SU-DHL-6 (cell line): ENCODE measurements around the gene RWDD4.

Experiments
- H2AFZ ChIP-seq: fragments of 200-600 bp; sonication (generic); 2 replicates; pipeline ENCODE4 v1.6.1; 2014; ENCODE audit warnings: low read depth, mild to moderate bottlenecking, moderate library complexity, mixed read lengths, antibody characterized with exemption, low read length; ENCODE audit not compliant: severe bottlenecking
- H3F3A ChIP-seq: fragments of 200-600 bp; shearing (Covaris generic); 2 replicates; pipeline ENCODE4 v1.6.0; 2016; ENCODE audit warnings: antibody characterized with exemption, mild to moderate bottlenecking; ENCODE audit not compliant: insufficient read depth
- H3K27ac ChIP-seq: fragments of 200-600 bp; sonication (generic); 2 replicates; pipeline ENCODE4 v1.5.1; 2016; ENCODE audit warnings: low read depth, mild to moderate bottlenecking, low read length, moderate library complexity, mixed read lengths
- H3K27me3 ChIP-seq: fragments of 200-600 bp; sonication (generic), shearing (Covaris generic); 2 replicates; pipeline ENCODE4 v1.6.0; 2014; ENCODE audit warnings: mild to moderate bottlenecking, low read length
- H3K36me3 ChIP-seq: fragments of 200-600 bp; sonication (generic); 2 replicates; pipeline ENCODE4 v1.6.1; 2014; ENCODE audit warnings: mild to moderate bottlenecking, low read length, mixed read lengths
- H3K4me2 ChIP-seq: fragments of 300-600, 200-600 bp; shearing (Covaris generic), sonication (generic); 2 replicates; pipeline ENCODE4 v1.6.0; 2014; ENCODE audit warnings: low read length, low read depth, mild to moderate bottlenecking; ENCODE audit not compliant: poor library complexity, severe bottlenecking
- H3K4me3 ChIP-seq: fragments of 200-600 bp; sonication (generic); 2 replicates; pipeline ENCODE4 v1.5.1; 2014; ENCODE audit warnings: antibody characterized with exemption, low read length, mild to moderate bottlenecking, mixed read lengths; ENCODE audit not compliant: insufficient read depth, poor library complexity, severe bottlenecking
- H3K79me2 ChIP-seq: fragments of 200-600 bp; sonication (generic); 2 replicates; pipeline ENCODE4 v1.6.1; 2014; ENCODE audit warnings: mild to moderate bottlenecking, low read length, moderate library complexity; ENCODE audit not compliant: insufficient read depth
- H3K9ac ChIP-seq: fragments of 200-600 bp; sonication (generic); 2 replicates; pipeline ENCODE4 v1.7.0; 2014; ENCODE audit warnings: mild to moderate bottlenecking, low read length
- H3K9me2 ChIP-seq: fragments of 200-600 bp; sonication (generic); replicated peaks from 2 replicates; pipeline ENCODE4 v1.6.1; 2014; ENCODE audit warnings: low read length; ENCODE audit not compliant: insufficient read depth
- H3K9me3 ChIP-seq: fragments of 200-600 bp; sonication (generic); 2 replicates; pipeline ENCODE4 v1.6.1; 2014; ENCODE audit warnings: low read length, mixed read lengths; ENCODE audit not compliant: insufficient read depth
- H4K20me1 ChIP-seq: fragments of 200-600 bp; sonication (generic); 2 replicates; pipeline ENCODE4 v1.6.1; 2014; ENCODE audit warnings: low read depth, mild to moderate bottlenecking, antibody characterized with exemption, low read length, moderate library complexity, mixed read lengths
- EZH2phosphoT487 ChIP-seq: fragments of 200-600 bp; sonication (generic), shearing (Covaris generic); conservative IDR thresholded peaks from 2 replicates; pipeline ENCODE4 v1.6.1; 2018; ENCODE audit warnings: mild to moderate bottlenecking, antibody characterized with exemption, low read length, moderate library complexity, mixed read lengths
- TF ChIP-seq, protein P1 (sequence below): fragments of 200-600 bp; sonication (generic); IDR thresholded peaks from one replicate; pipeline ENCODE4 v1.5.1; 2017; ENCODE audit warnings: antibody characterized with exemption, mild to moderate bottlenecking, low read length, moderate library complexity; ENCODE audit not compliant: insufficient read depth, poor library complexity, severe bottlenecking

The RWDD4 gene

GRCh38 chr4:183636503-183636902 lies 22.5 kb downstream of the RWDD4 start:
- Histone ChIP-seq H2AFZ (no peak overlapping the region), H3K27ac (no peak overlapping the region)

DNA sequence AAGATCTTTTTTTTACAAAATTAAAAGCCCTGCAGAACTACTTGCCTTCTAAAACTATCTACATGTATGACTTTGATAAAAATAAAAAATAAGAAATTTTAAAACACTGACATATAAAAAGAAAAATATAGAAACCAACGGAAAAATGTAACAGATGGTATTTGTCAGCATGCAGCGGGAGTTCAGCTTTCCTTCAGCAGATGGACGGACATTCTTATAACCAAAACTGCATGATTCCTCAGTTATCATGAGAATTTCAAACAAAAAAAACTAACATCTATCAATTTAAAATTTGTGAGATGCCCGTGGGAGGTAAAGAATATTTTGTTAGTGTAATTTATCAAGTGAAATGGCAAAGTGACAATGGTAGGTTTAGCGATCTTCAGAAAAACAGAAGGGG lies 23.2 kb downstream of the RWDD4 start:
- H3K4me2 ChIP-seq, result no peak overlapping the region
- H3K9me3 ChIP-seq, result no peaks in the 10 kb centered on the region
- TF ChIP-seq, protein P1, sequence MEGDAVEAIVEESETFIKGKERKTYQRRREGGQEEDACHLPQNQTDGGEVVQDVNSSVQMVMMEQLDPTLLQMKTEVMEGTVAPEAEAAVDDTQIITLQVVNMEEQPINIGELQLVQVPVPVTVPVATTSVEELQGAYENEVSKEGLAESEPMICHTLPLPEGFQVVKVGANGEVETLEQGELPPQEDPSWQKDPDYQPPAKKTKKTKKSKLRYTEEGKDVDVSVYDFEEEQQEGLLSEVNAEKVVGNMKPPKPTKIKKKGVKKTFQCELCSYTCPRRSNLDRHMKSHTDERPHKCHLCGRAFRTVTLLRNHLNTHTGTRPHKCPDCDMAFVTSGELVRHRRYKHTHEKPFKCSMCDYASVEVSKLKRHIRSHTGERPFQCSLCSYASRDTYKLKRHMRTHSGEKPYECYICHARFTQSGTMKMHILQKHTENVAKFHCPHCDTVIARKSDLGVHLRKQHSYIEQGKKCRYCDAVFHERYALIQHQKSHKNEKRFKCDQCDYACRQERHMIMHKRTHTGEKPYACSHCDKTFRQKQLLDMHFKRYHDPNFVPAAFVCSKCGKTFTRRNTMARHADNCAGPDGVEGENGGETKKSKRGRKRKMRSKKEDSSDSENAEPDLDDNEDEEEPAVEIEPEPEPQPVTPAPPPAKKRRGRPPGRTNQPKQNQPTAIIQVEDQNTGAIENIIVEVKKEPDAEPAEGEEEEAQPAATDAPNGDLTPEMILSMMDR, result no peak
- TF ChIP-seq EZH2phosphoT487, result no peak
- no peaks in the 10 kb centered on the region for H3K9me2 ChIP-seq
- no peaks in the 10 kb centered on the region for H3K27me3 ChIP-seq
- no peaks in the 10 kb centered on the region for H4K20me1 ChIP-seq
- H3K27ac ChIP-seq, result no peak overlapping the region
- H3K36me3 ChIP-seq, result no peaks in the 10 kb centered on the region
- no peak overlapping the region for H3K4me3 ChIP-seq
- no peak overlapping the region for H3K9ac ChIP-seq
- no peaks in the 10 kb centered on the region for H3K79me2 ChIP-seq
- H3F3A ChIP-seq, result no peaks in the 10 kb centered on the region
- H2AFZ ChIP-seq, result no peak overlapping the region

More at GRCh38 chr4:183636503-183636902, 22.5 kb downstream of the RWDD4 start:
- Histone ChIP-seq H3K79me2 (no peaks in the 10 kb centered on the region), H3K36me3 (no peaks in the 10 kb centered on the region), H3K4me2 (no peak overlapping the region), H3F3A (no peaks in the 10 kb centered on the region), H3K9ac (no peak overlapping the region), H3K9me2 (no peaks in the 10 kb centered on the region), H3K4me3 (no peak overlapping the region), H3K9me3 (no peaks in the 10 kb centered on the region), H4K20me1 (no peaks in the 10 kb centered on the region), H3K27me3 (no peaks in the 10 kb centered on the region)
- TF ChIP-seq, protein P1, result no peak
- no peak for TF ChIP-seq EZH2phosphoT487

- no peak overlapping the region for H2AFZ ChIP-seq
- H3K9me2 ChIP-seq, result no peaks in the 10 kb centered on the region
- H3K9me3 ChIP-seq, result no peaks in the 10 kb centered on the region
- no peak overlapping the region for H3K27ac ChIP-seq
- TF ChIP-seq EZH2phosphoT487, result no peak
- TF ChIP-seq, protein P1, result no peak
- no peaks in the 10 kb centered on the region for H4K20me1 ChIP-seq
- H3F3A ChIP-seq, result no peaks in the 10 kb centered on the region
- H3K36me3 ChIP-seq, result no peaks in the 10 kb centered on the region
- H3K4me3 ChIP-seq, result no peak overlapping the region
- no peaks in the 10 kb centered on the region for H3K27me3 ChIP-seq
- no peak overlapping the region for H3K9ac ChIP-seq
- no peak overlapping the region for H3K4me2 ChIP-seq
- no peaks in the 10 kb centered on the region for H3K79me2 ChIP-seq
Measured at GRCh38 chr4:183635321-183635720, 23.7 kb downstream of the RWDD4 start.
